ENCODE data around the gene PI4K2B.
A peak's percentile ranks its signal among the peaks of the same experiment; 100 is the strongest.
"Not testable (repeated sequence)": the region's sequence is repeated elsewhere in the genome, so short reads cannot be mapped to it uniquely, and the experiment has no call there.

The PI4K2B gene

DNA sequence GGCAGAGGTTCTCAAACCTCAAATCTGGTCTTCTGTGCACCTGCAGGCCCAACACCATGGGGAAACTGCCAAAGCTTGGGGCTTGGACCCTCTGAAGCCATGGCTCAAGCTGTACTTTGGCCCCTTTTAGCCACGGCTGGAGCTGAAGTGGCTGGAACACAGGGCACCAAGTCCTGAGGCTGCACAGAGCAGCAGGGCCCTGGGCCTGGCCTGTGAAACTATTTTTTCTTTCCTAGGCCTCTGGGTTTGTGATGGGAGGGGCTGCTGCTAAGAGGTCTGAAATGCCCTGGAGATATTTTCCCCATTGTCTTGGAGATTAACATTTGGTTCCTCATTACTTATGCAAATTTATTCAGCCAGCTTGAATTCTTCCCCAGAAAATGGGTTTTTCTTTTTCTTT is 18.3 kb upstream of the PI4K2B start:
- Histone ChIP-seq H3K27me3 (replicated peaks; ENCODE audit: control insufficient read depth, insufficient read depth, low read length, poor library complexity, severe bottlenecking) (no peaks in the 10 kb centered on the region), H3K36me3 (ENCODE audit: control insufficient read depth, insufficient read depth, low read length) (no peaks in the 10 kb centered on the region), H3K4me1 (ENCODE audit: control insufficient read depth, insufficient read depth, low read length, poor library complexity, severe bottlenecking) (no peaks in the 10 kb centered on the region), H3K27ac (ENCODE audit: insufficient read depth, low read length, poor library complexity, severe bottlenecking) (no peak overlapping the region), H3K4me3 (ENCODE audit: insufficient read depth, low read depth, low read length, poor library complexity, severe bottlenecking) (no peak overlapping the region), H3K9me3 (ENCODE audit: control insufficient read depth, low read length) (no peaks in the 10 kb centered on the region)
- DNase-seq = no peak

DNA sequence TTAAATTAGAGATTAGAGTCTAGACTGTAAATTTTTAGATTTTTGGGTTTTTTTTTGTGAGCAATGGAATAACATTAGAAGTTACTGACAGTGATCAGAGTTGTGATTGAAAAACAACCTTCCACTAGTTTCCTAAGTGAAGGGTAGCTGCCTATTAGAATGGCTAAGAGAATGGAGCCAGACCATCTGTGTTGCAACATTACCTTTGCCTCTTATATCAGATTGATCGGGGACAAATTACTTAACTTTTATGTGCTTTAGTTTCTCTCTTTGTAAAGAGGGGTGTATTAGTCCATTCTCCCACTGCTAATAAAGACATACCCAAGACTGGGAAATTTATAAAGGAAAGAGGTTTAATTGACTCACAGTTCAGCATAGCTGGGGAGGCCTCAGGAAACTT is 12.5 kb upstream of the PI4K2B start:
- Histone ChIP-seq H3K36me3 (ENCODE audit: control insufficient read depth, insufficient read depth, low read length) (no peaks in the 10 kb centered on the region), H3K9me3 (ENCODE audit: control insufficient read depth, low read length) (peaks cover 16% of the 10 kb centered on the region), H3K27me3 (replicated peaks; ENCODE audit: control insufficient read depth, insufficient read depth, low read length, poor library complexity, severe bottlenecking) (no peaks in the 10 kb centered on the region), H3K4me3 (ENCODE audit: insufficient read depth, low read depth, low read length, poor library complexity, severe bottlenecking) (no peak overlapping the region), H3K27ac (ENCODE audit: insufficient read depth, low read length, poor library complexity, severe bottlenecking) (no peak overlapping the region), H3K4me1 (ENCODE audit: control insufficient read depth, insufficient read depth, low read length, poor library complexity, severe bottlenecking) (no peaks in the 10 kb centered on the region)
- DNase-seq = no peak

DNA sequence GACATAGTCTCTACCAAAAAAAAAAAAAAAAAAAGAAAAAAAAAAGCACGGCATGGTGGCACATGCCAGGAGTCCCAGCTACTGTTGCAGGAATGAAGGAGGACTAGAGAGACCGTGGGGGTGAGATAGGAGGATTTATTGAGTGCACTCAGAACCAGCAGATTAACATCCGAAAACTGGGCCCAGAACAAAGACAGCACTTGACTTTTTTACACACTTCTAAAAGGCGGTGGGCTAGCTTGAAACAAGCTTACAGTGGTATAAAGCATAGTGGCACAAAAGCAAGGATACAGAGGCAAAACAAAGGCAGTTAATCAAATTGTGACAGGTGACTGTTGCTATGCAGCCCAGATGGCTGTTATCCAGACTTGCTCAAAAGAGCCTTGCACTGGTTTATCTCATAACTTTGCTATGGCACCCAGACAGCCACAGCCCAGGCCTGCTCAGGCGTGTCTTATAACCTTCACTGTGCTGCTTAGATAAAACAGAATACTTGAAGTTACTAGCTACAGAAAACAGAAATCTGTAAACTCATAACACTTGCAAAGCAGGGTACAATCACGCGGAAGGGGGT is 9.9 kb upstream of the PI4K2B start:
- Histone ChIP-seq H3K27ac (ENCODE audit: insufficient read depth, low read length, poor library complexity, severe bottlenecking) (no peak overlapping the region), H3K4me3 (ENCODE audit: insufficient read depth, low read depth, low read length, poor library complexity, severe bottlenecking) (no peak overlapping the region), H3K4me1 (ENCODE audit: control insufficient read depth, insufficient read depth, low read length, poor library complexity, severe bottlenecking) (no peaks in the 10 kb centered on the region), H3K27me3 (replicated peaks; ENCODE audit: control insufficient read depth, insufficient read depth, low read length, poor library complexity, severe bottlenecking) (no peaks in the 10 kb centered on the region), H3K9me3 (ENCODE audit: control insufficient read depth, low read length) (peaks cover 19% of the 10 kb centered on the region), H3K36me3 (ENCODE audit: control insufficient read depth, insufficient read depth, low read length) (no peaks in the 10 kb centered on the region)
- DNase-seq = no peak

DNA sequence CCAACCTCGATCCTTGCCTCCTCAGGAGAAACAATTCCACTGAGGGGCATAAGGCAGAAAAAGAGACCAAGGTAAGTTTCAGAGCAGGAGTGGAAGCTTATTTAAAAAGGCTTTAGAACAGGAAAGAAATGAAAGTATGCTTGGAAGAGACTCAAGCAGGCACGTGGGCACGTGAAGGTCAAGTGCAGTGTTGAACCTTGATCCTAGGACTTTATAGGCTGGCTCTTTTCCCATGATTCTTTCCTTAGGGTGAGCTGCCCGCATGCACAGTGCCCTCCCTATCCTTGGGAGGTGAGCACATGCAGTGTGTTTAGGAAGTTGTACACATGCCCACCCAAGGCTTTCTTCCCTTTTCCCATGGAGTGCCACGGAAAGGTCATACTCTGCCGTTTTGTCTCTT is 4.0 kb upstream of the PI4K2B start:
- Histone ChIP-seq H3K27me3 (replicated peaks; ENCODE audit: control insufficient read depth, insufficient read depth, low read length, poor library complexity, severe bottlenecking) (no peaks in the 10 kb centered on the region), H3K4me1 (ENCODE audit: control insufficient read depth, insufficient read depth, low read length, poor library complexity, severe bottlenecking) (no peaks in the 10 kb centered on the region), H3K27ac (ENCODE audit: insufficient read depth, low read length, poor library complexity, severe bottlenecking) (no peak overlapping the region), H3K36me3 (ENCODE audit: control insufficient read depth, insufficient read depth, low read length) (no peaks in the 10 kb centered on the region), H3K9me3 (ENCODE audit: control insufficient read depth, low read length) (peaks cover 4% of the 10 kb centered on the region), H3K4me3 (ENCODE audit: insufficient read depth, low read depth, low read length, poor library complexity, severe bottlenecking) (no peak overlapping the region)
- DNase-seq = no peak

DNA sequence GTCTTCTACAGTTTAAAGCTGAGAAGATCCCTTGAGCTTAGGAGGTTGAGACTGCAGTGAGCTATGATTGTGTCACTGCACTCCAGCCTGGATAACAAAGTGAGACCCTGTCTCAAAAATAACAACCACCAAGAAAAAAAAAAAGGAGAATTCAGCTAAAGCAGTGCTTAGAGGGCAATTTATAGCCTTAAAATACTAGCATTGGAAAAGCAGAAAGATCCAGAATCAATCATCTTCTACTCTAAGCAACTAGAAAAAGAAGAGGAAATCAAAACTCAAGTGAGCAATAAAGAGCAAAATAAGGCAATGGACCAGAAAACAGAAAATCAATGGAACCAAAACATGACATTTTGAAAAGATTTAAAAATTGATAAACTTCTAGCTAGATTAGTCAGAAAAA is 639 bp upstream of the PI4K2B start:
- peaks cover 7% of the 10 kb centered on the region for H3K4me1 ChIP-seq (ENCODE audit: control insufficient read depth, insufficient read depth, low read length, poor library complexity, severe bottlenecking)
- H3K9me3 ChIP-seq (ENCODE audit: control insufficient read depth, low read length) = peaks cover 3% of the 10 kb centered on the region
- no peak for DNase-seq
- H3K36me3 ChIP-seq (ENCODE audit: control insufficient read depth, insufficient read depth, low read length) = no peaks in the 10 kb centered on the region
- H3K27me3 ChIP-seq (replicated peaks; ENCODE audit: control insufficient read depth, insufficient read depth, low read length, poor library complexity, severe bottlenecking) = no peaks in the 10 kb centered on the region
- no peak overlapping the region for H3K27ac ChIP-seq (ENCODE audit: insufficient read depth, low read length, poor library complexity, severe bottlenecking)
- H3K4me3 ChIP-seq (ENCODE audit: insufficient read depth, low read depth, low read length, poor library complexity, severe bottlenecking) = peak overlapping the region; percentile 79

DNA sequence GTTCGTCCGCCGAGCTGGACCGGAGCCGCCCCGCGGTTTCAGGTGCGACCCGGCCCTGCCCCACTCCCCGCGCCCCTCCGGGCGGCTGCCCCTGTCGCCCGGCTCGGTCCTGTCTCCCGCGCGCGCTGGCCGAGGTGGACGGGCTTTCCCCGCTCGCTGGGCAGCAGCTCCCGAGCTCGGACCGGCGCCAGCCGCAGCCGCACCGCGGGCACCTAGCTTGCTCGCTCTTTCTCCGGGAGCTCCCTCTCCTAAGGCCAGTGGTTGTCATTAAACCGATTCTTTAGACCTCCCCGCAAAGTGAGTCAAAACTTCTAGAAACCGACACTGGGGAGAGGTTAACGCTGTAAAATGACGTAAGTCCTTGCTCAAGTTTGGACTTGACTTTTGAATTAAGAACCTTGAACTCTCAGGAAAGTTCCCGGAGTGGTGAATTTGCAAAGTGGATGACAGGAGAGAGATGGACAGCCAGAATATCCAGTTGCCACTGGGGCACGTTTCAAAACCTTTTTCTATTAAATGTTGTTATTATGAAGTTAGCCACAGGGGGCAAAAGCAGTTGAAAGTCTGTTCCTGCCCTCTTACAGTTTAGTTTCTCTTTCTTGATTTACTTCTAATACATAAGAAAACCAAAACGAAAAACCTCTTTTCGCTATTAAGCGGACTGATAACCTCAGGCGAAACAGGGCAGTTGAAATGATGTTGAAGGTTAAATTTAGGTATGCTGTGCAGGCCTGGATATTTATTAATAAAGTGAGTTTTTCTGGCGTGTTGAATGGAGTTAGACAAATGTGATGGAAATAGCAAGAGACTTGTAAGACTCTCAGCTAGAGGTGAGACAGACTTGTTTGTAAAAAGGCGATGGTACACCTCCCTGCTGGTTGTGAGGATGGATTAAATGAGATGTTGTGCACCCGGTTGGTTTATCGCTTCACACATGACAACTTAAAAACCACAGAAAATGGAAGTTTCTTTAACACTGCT is 847 bp downstream of the PI4K2B start:
- no peaks in the 10 kb centered on the region for H3K36me3 ChIP-seq (ENCODE audit: control insufficient read depth, insufficient read depth, low read length)
- H3K27me3 ChIP-seq (replicated peaks; ENCODE audit: control insufficient read depth, insufficient read depth, low read length, poor library complexity, severe bottlenecking) = no peaks in the 10 kb centered on the region
- peak; percentile 1 to 30 (median 28) for DNase-seq
- peak overlapping the region; percentile 79 for H3K4me3 ChIP-seq (ENCODE audit: insufficient read depth, low read depth, low read length, poor library complexity, severe bottlenecking)
- H3K9me3 ChIP-seq (ENCODE audit: control insufficient read depth, low read length) = no peaks in the 10 kb centered on the region
- H3K4me1 ChIP-seq (ENCODE audit: control insufficient read depth, insufficient read depth, low read length, poor library complexity, severe bottlenecking) = peaks cover 7% of the 10 kb centered on the region
- H3K27ac ChIP-seq (ENCODE audit: insufficient read depth, low read length, poor library complexity, severe bottlenecking) = peak overlapping the region; percentile 87

DNA sequence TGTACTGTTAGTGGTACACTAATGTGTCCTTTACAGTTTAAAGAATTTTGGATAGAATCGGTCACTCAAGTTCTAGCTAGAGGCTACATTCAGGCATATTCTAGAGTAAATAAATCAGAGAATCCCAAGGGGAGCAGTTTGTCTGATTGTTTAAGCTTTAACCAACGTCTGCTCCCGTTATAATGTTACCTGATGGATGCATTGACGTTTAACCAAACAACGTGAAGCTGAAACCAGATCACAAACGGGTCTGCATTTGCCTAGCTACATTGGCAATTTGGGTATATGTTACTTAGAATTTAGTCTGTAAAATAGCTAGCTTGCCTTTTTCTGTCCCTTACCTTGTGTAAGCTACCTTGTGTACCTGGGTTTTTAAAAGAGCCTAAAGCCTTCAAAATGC is 1.6 kb downstream of the PI4K2B start:
- Histone ChIP-seq H3K27me3 (replicated peaks; ENCODE audit: control insufficient read depth, insufficient read depth, low read length, poor library complexity, severe bottlenecking) (no peaks in the 10 kb centered on the region), H3K27ac (ENCODE audit: insufficient read depth, low read length, poor library complexity, severe bottlenecking) (peak overlapping the region; percentile 87), H3K4me1 (ENCODE audit: control insufficient read depth, insufficient read depth, low read length, poor library complexity, severe bottlenecking) (peaks cover 7% of the 10 kb centered on the region), H3K4me3 (ENCODE audit: insufficient read depth, low read depth, low read length, poor library complexity, severe bottlenecking) (peak overlapping the region; percentile 79), H3K9me3 (ENCODE audit: control insufficient read depth, low read length) (no peaks in the 10 kb centered on the region), H3K36me3 (ENCODE audit: control insufficient read depth, insufficient read depth, low read length) (no peaks in the 10 kb centered on the region)
- DNase-seq = no peak

DNA sequence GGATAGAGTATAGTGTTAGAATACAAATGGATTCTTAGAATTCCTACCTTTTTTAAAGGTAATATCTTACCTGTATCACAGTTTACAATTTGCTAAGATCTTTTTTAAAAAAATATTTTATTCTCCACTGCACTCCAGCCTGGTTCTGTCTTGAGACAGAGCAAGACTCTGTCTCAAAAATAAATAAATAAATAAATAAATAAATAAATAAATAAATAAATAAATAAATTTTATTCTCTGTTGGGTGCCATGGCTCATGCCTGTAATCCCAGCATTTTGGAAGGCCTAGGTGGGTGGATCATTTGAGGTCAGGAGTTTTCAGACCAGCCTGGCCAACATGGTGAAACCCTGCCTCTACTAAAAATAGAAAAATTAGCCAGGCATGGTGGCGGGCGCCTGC is 2.2 kb downstream of the PI4K2B start:
- not testable (repeated sequence) for H3K27me3 ChIP-seq (replicated peaks; ENCODE audit: control insufficient read depth, insufficient read depth, low read length, poor library complexity, severe bottlenecking); H3K4me1 ChIP-seq (ENCODE audit: control insufficient read depth, insufficient read depth, low read length, poor library complexity, severe bottlenecking); H3K4me3 ChIP-seq (ENCODE audit: insufficient read depth, low read depth, low read length, poor library complexity, severe bottlenecking); H3K36me3 ChIP-seq (ENCODE audit: control insufficient read depth, insufficient read depth, low read length); DNase-seq; H3K27ac ChIP-seq (ENCODE audit: insufficient read depth, low read length, poor library complexity, severe bottlenecking); H3K9me3 ChIP-seq (ENCODE audit: control insufficient read depth, low read length)

DNA sequence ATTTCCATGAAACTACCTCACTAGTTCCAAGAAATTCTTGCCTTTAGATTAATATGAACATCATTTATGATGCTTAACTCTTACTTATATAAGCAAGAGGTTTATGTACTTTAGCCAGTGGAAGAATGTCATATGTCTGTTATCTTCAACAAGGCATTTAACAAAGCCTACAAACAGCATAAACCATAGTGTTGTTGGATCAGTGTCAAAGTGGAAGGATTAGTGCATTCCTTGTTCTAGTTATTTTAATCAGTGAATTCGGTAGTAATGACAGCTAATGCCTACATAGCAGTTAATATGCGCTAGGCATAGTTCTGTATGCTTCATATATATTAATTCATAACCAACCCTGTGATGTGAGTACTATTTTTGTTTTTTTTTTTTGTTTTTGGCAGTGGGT is 3.1 kb downstream of the PI4K2B start:
- H3K9me3 ChIP-seq (ENCODE audit: control insufficient read depth, low read length) = no peaks in the 10 kb centered on the region
- no peak overlapping the region for H3K27ac ChIP-seq (ENCODE audit: insufficient read depth, low read length, poor library complexity, severe bottlenecking)
- peaks cover 7% of the 10 kb centered on the region for H3K4me1 ChIP-seq (ENCODE audit: control insufficient read depth, insufficient read depth, low read length, poor library complexity, severe bottlenecking)
- no peak overlapping the region for H3K4me3 ChIP-seq (ENCODE audit: insufficient read depth, low read depth, low read length, poor library complexity, severe bottlenecking)
- no peaks in the 10 kb centered on the region for H3K36me3 ChIP-seq (ENCODE audit: control insufficient read depth, insufficient read depth, low read length)
- DNase-seq = no peak
- no peaks in the 10 kb centered on the region for H3K27me3 ChIP-seq (replicated peaks; ENCODE audit: control insufficient read depth, insufficient read depth, low read length, poor library complexity, severe bottlenecking)

DNA sequence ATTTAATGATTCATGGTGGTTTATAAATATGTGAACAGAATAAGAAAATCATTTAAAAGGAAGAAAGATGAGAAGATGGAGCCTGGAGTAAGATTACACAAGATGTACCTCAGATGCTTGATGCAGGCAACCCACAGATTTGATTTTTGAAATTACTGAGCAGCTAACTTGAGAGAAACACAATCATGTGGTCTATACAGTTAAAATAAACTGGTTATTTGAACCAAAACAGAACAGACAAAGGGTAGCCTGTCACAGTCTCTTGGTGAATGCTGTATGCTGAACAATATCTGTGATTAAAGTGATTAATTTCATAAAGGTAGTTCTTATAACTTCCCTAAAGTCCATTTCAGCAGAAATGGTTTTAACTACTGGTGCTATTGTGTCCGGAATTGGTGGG is 4.2 kb downstream of the PI4K2B start:
- DNase-seq = no peak
- peaks cover 7% of the 10 kb centered on the region for H3K4me1 ChIP-seq (ENCODE audit: control insufficient read depth, insufficient read depth, low read length, poor library complexity, severe bottlenecking)
- no peak overlapping the region for H3K4me3 ChIP-seq (ENCODE audit: insufficient read depth, low read depth, low read length, poor library complexity, severe bottlenecking)
- no peaks in the 10 kb centered on the region for H3K9me3 ChIP-seq (ENCODE audit: control insufficient read depth, low read length)
- H3K36me3 ChIP-seq (ENCODE audit: control insufficient read depth, insufficient read depth, low read length) = no peaks in the 10 kb centered on the region
- no peak overlapping the region for H3K27ac ChIP-seq (ENCODE audit: insufficient read depth, low read length, poor library complexity, severe bottlenecking)
- H3K27me3 ChIP-seq (replicated peaks; ENCODE audit: control insufficient read depth, insufficient read depth, low read length, poor library complexity, severe bottlenecking) = no peaks in the 10 kb centered on the region
